Smooth muscle cell (in vitro differentiated cells): ENCODE data around the gene TTL. TPM values are rescaled to one million over a fixed set of nuclear protein-coding genes. Genes with fewer than 3 reads are reported as not detected.
A peak's percentile ranks its signal among the peaks of the same experiment; 100 is the strongest.

Source experiments
- DNase-seq: peaks from one replicate; lab custom pipeline; 2025; ENCODE audit not compliant: unreplicated experiment; lab: John Stamatoyannopoulos, UW
- H2AFZ ChIP-seq: fragments of 200-600 bp; sonication (generic); 2 replicates; pipeline ENCODE4 v1.6.0; 2016; ENCODE audit warnings: antibody characterized with exemption, low read depth, mild to moderate bottlenecking
- H3F3A ChIP-seq: fragments of 200-600 bp; sonication (generic); 2 replicates; pipeline ENCODE4 v1.6.0; 2017; ENCODE audit warnings: antibody characterized with exemption, low read depth
- H3K27ac ChIP-seq: fragments of 200-600 bp; sonication (generic); 2 replicates; pipeline ENCODE4 v1.5.1; 2016; ENCODE audit warnings: low read depth, mild to moderate bottlenecking
- H3K27me3 ChIP-seq: fragments of 200-600 bp; sonication (generic); 2 replicates; pipeline ENCODE4 v1.6.1; 2016; ENCODE audit warnings: low read depth, mild to moderate bottlenecking
- H3K36me3 ChIP-seq: fragments of 200-600 bp; sonication (generic); 2 replicates; pipeline ENCODE4 v1.5.1; 2016; ENCODE audit warnings: low read depth
- H3K4me1 ChIP-seq: fragments of 200-600 bp; sonication (generic); 2 replicates; pipeline ENCODE4 v1.5.1; 2016; ENCODE audit warnings: low read depth
- H3K4me2 ChIP-seq: fragments of 200-600 bp; sonication (generic); 2 replicates; pipeline ENCODE4 v1.6.0; 2016; ENCODE audit warnings: mild to moderate bottlenecking
- H3K4me3 ChIP-seq: fragments of 200-600 bp; sonication (generic); 2 replicates; pipeline ENCODE4 v1.5.1; 2016; ENCODE audit warnings: mild to moderate bottlenecking
- H3K79me2 ChIP-seq: fragments of 200-600 bp; sonication (generic); 2 replicates; pipeline ENCODE4 v1.6.0; 2016; ENCODE audit warnings: low read depth, mild to moderate bottlenecking
- H3K9ac ChIP-seq: fragments of 200-600 bp; sonication (generic); 2 replicates; pipeline ENCODE4 v1.6.0; 2016; ENCODE audit warnings: low read depth
- H3K9me3 ChIP-seq: fragments of 200-600 bp; sonication (generic); replicated peaks from 2 replicates; pipeline ENCODE4 v1.5.1; 2016; ENCODE audit warnings: low read depth
- H4K20me1 ChIP-seq: fragments of 200-600 bp; sonication (generic); 2 replicates; pipeline ENCODE4 v1.6.0; 2016; ENCODE audit warnings: low read depth
- CTCF ChIP-seq: fragments of 200-600 bp; sonication (generic); IDR thresholded peaks from 2 replicates; pipeline ENCODE4 v1.5.1; 2017; ENCODE audit warnings: borderline replicate concordance, mild to moderate bottlenecking, antibody characterized with exemption; ENCODE audit not compliant: insufficient read depth, poor library complexity, severe bottlenecking
- WGBS: methylation state at CpG from one replicate; pipeline ENCODE4 v1.1.7; 2016; ENCODE audit warnings: low lambda C conversion rate; 5-methylcytosine and 5-hydroxymethylcytosine counted together
- polyA plus RNA-seq: library from polyadenylated mRNA; unstranded; fragments of >200 nt; fragmentation: Nextera tagmentation; extraction: Ambion mirVana; gene quantifications from 2 replicates; pipeline ENCODE4 v1.2.1, GENCODE V29; 2016
- total RNA-seq: library from RNA; depleted of rRNA; stranded (reverse); fragments of >200 nt; gene quantifications from 2 replicates; pipeline ENCODE4 v1.2.3, GENCODE V29; 2014

The TTL gene
- total and polyA plus RNA-seq, 2 experiments from 2014 or later, result 33.2 to 36.7 TPM

DNA sequence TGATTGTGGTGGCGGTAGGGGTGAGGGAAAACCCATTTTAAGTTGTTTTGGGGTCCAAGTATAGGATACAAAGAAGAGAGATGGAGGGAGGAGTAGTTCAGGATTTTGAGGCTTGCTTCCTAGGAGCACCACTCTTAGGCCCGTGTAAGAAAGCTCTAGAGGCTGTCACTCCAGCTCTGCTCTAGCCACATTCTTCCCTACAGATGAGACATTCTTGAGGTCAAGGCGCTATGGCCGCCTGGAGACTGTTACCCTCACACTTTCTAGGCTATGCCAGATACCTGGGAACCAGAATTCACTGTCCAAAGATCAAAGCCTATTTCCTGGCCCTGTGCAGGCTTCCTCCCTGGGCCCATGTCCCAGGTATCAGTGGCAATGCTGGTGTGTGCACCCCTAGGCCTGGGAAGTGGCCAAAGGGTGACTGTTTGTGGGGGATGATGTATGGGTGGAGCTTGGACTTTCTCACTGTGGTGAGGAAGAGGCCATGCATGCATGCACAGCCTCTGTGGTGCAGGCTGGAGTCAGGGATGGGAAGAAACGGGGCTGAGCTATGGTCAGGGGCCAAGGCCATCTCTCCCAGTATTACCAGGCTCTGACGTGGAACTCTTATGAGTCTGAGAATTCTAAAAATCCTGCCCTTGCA, 7.0 kb upstream of the TTL start:
- H3K36me3 ChIP-seq, result no peaks in the 10 kb centered on the region
- no peak overlapping the region for H2AFZ ChIP-seq
- TF ChIP-seq CTCF, result no peak
- no peaks in the 10 kb centered on the region for H3K27me3 ChIP-seq
- H3K9ac ChIP-seq, result no peak overlapping the region
- no peak overlapping the region for H3K4me3 ChIP-seq
- DNase-seq, result no peak
- H3K4me1 ChIP-seq, result no peaks in the 10 kb centered on the region
- 90% methylated on average over 6 of the region's 6 CpGs for WGBS
- no peaks in the 10 kb centered on the region for H3K79me2 ChIP-seq
- no peak overlapping the region for H3K27ac ChIP-seq
- H4K20me1 ChIP-seq, result no peaks in the 10 kb centered on the region
- H3F3A ChIP-seq, result no peaks in the 10 kb centered on the region
- H3K9me3 ChIP-seq, result no peaks in the 10 kb centered on the region
- H3K4me2 ChIP-seq, result no peak overlapping the region

GRCh38 chr2:112476434-112476833, 5.5 kb upstream of the TTL start:
- TF ChIP-seq CTCF, result no peak
- Histone ChIP-seq H3K4me2 (no peak overlapping the region), H3K36me3 (no peaks in the 10 kb centered on the region), H3K9me3 (no peaks in the 10 kb centered on the region), H4K20me1 (no peaks in the 10 kb centered on the region), H2AFZ (no peak overlapping the region), H3K4me3 (no peak overlapping the region), H3K79me2 (no peaks in the 10 kb centered on the region), H3K27me3 (no peaks in the 10 kb centered on the region), H3K4me1 (no peaks in the 10 kb centered on the region), H3K27ac (no peak overlapping the region), H3F3A (no peaks in the 10 kb centered on the region), H3K9ac (no peak overlapping the region)
- no peak for DNase-seq
- 87% methylated on average over 7 of the region's 7 CpGs for WGBS

DNA sequence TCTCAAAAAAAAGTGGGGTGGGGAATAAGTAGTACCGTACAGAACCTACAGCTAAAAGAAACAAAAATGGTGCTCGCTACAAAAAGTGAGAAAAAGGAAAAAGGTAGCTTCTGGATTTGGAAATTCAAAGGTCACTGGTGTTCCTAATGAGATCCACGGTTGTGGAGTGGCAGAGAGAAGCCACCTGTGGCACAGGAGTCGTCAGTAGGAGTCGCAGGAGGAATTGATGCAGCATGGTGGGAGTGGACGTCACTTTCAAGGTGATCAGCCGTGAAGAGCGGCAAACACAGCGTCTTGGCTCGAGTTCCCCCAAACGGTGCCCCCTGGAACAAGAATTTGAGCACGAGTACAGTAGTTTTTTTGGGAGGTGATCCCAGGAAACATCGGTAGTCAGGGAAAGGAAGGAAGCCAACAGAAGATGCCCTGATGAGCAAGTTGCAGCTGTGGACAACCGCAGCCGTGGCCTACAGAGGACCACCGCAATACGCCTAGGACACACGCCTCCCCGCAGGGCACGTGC, 1.4 kb upstream of the TTL start:
- no peaks in the 10 kb centered on the region for H3K36me3 ChIP-seq
- no peak for DNase-seq
- peak overlapping the region; percentile 93 for H3K4me2 ChIP-seq
- no peak overlapping the region for H3K9ac ChIP-seq
- no peak overlapping the region for H3K27ac ChIP-seq
- 34% methylated on average over 20 of the region's 20 CpGs for WGBS
- H3K9me3 ChIP-seq, result no peaks in the 10 kb centered on the region
- no peak overlapping the region for H2AFZ ChIP-seq
- H3K27me3 ChIP-seq, result no peaks in the 10 kb centered on the region
- H3K4me1 ChIP-seq, result peaks cover 9% of the 10 kb centered on the region
- no peaks in the 10 kb centered on the region for H3F3A ChIP-seq
- no peak for TF ChIP-seq CTCF
- H3K79me2 ChIP-seq, result peaks cover 21% of the 10 kb centered on the region
- H3K4me3 ChIP-seq, result peak overlapping the region; percentile 92
- H4K20me1 ChIP-seq, result no peaks in the 10 kb centered on the region

GRCh38 chr2:112481050-112481527, 867 bp upstream of the TTL start:
- 1% methylated on average over 18 of the region's 19 CpGs for WGBS
- DNase-seq, result peak; percentile 45
- Histone ChIP-seq H3K79me2 (peaks cover 24% of the 10 kb centered on the region), H3K27ac (peak overlapping the region; percentile 22), H3K9me3 (no peaks in the 10 kb centered on the region), H2AFZ (peak overlapping the region; percentile 97), H3K4me1 (peaks cover 9% of the 10 kb centered on the region), H3K36me3 (no peaks in the 10 kb centered on the region), H3K4me2 (peak overlapping the region; percentile 93), H3K27me3 (no peaks in the 10 kb centered on the region), H4K20me1 (no peaks in the 10 kb centered on the region), H3K4me3 (peak overlapping the region; percentile 92), H3F3A (no peaks in the 10 kb centered on the region), H3K9ac (no peak overlapping the region)
- peak; percentile 54 for TF ChIP-seq CTCF
